NB4 (cell line): ENCODE data around the gene FASLG.

Experiments used
- DNase-seq: peaks from one replicate; pipeline ENCODE4 v3.0.0; 2010; ENCODE audit warnings: low read depth
- H3K4me3 ChIP-seq: one replicate; pipeline ENCODE4 v1.5.1; 2011; ENCODE audit warnings: mild to moderate bottlenecking, low read depth, low read length, moderate library complexity
- CTCF ChIP-seq: IDR thresholded peaks from one replicate; pipeline ENCODE4 v1.5.1; 2012; ENCODE audit warnings: low read depth, low read length
- MYC ChIP-seq: IDR thresholded peaks from 2 replicates; pipeline ENCODE4 v1.6.1; 2011; ENCODE audit warnings: low read depth, low read length
- POLR2A ChIP-seq: IDR thresholded peaks from 2 replicates; pipeline ENCODE4 v1.6.1; 2011; ENCODE audit warnings: mild to moderate bottlenecking; ENCODE audit not compliant: insufficient read length; ENCODE audit errors: extremely low read depth
- TF ChIP-seq, protein P1 (sequence below): IDR thresholded peaks from 2 replicates; pipeline ENCODE4 v1.6.1; 2011; ENCODE audit warnings: low read depth, low read length

Gene FASLG

GRCh38 chr1:172656576-172656975 lies 2.3 kb upstream of the FASLG start:
- H3K4me3 ChIP-seq, result no peak overlapping the region
- DNase-seq, result no peak
- TF ChIP-seq MYC (no peak), POLR2A (no peak), CTCF (no peak)
- TF ChIP-seq, protein P1, sequence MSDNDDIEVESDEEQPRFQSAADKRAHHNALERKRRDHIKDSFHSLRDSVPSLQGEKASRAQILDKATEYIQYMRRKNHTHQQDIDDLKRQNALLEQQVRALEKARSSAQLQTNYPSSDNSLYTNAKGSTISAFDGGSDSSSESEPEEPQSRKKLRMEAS, result no peak

DNA sequence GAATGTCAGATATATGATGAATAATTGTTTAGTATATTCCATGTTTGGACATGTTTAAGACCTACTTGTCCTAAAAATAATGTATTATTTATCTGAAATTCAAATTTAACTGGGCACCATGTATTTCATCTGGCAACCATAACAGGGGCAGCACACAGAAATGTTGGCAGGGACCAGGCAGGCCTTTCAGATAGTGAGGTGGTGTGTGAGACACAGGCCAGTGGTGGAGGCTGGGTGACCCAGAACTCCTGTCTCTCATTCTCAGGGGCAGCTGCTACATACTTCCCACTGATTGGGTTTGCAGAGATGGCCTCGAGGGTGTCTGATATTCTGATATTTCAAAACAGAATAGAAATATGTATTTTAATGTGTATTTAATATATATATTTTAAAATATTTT lies 1.3 kb upstream of the FASLG start:
- H3K4me3 ChIP-seq, result no peak overlapping the region
- DNase-seq, result no peak
- TF ChIP-seq POLR2A (no peak), CTCF (no peak), MYC (no peak)
- TF ChIP-seq, protein P1, result no peak

GRCh38 chr1:172661107-172661506 lies 2.2 kb downstream of the FASLG start:
- no peak for DNase-seq
- no peak overlapping the region for H3K4me3 ChIP-seq
- TF ChIP-seq POLR2A (no peak), MYC (no peak), CTCF (no peak)
- TF ChIP-seq, protein P1, result no peak

DNA sequence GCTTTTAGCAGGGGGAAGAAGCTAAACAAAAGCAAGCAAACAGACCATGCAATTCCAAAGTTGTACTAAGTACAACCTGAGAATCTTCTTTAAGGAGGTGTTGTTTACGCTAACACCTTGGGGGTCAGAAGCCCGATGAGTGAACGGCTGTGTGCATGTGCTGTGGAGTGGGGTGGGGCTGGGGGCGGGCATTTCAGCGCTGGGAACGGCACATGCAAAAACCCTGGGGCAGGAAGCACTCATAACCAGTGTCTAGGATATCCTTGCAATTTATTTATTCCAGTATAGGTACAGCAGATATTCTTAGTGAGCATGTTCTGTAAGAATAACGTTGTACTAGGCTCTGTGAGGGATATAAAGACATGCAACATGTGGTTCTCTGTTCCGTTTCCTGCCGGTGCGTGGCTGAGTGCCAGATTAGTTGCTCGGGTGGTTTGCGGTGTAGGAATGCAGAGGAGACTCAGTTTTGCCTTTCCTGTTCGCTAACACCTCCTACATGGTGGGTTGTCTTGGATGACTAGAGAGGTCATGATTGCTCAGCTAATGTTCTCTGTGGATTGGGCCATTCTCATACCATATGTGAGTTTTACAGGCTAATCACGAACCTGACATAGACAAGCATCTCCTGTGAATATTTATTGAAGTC lies 3.7 kb downstream of the FASLG start:
- peak; percentile 95 for DNase-seq
- H3K4me3 ChIP-seq, result peak overlapping the region; percentile 4
- TF ChIP-seq POLR2A (no peak), MYC (peak; percentile 81), CTCF (no peak)
- TF ChIP-seq, protein P1, result peak; percentile 80

DNA sequence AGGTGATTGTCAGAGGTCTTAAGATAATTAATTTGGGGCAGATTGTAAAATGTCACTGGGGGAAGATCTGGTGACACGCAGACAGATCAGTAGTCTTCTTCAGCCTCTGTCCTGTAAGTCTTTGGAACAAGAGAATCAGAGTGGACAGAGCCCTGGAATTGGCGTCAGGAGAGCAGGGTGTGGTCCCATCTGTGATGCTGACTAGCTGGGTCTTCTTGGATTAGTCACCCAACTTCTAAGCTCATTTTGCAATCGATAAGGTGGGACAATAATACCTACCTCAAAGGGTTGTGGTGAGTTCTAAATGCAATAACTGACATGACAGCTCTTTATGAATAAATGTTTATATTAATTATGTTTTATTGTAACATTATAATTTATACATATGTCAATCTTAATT lies 4.8 kb downstream of the FASLG start:
- DNase-seq, result no peak
- no peak overlapping the region for H3K4me3 ChIP-seq
- TF ChIP-seq MYC (no peak), POLR2A (no peak), CTCF (no peak)
- TF ChIP-seq, protein P1, result no peak

DNA sequence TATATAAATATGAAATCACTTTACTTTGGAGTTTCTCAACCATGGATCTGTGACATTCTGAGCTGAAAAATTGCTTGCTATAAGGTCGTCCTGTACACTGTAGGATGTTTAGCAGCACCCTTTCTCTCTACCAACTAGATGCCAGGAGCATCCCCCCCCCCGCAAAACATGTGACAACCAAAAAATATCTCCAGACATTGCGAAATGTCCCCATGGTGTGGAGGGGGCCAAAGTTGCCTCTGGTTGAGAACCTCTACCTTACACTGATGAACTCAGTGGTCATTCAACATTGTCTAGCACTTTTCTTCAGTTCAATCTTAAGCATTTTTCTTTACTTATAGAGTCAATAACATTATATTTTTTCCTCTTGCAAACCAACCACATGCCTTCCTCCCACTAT lies 9.2 kb downstream of the FASLG start:
- TF ChIP-seq, protein P1, result no peak
- TF ChIP-seq POLR2A (no peak), MYC (no peak), CTCF (no peak)
- no peak for DNase-seq
- no peak overlapping the region for H3K4me3 ChIP-seq
